HG03520 (cell line): ENCODE measurements around the gene PPP2R5B.
"Not testable (repeated sequence)": the region's sequence is repeated elsewhere in the genome, so short reads cannot be mapped to it uniquely, and the experiment has no call there.

ENCODE experiments used
- ATAC-seq: cut with Tn5 transposase; IDR thresholded peaks from one replicate; pipeline ENCODE4 v1.9.1; 2021; ENCODE audit warnings: mild to moderate bottlenecking, moderate library complexity; ENCODE audit not compliant: unreplicated experiment

PPP2R5B gene

DNA sequence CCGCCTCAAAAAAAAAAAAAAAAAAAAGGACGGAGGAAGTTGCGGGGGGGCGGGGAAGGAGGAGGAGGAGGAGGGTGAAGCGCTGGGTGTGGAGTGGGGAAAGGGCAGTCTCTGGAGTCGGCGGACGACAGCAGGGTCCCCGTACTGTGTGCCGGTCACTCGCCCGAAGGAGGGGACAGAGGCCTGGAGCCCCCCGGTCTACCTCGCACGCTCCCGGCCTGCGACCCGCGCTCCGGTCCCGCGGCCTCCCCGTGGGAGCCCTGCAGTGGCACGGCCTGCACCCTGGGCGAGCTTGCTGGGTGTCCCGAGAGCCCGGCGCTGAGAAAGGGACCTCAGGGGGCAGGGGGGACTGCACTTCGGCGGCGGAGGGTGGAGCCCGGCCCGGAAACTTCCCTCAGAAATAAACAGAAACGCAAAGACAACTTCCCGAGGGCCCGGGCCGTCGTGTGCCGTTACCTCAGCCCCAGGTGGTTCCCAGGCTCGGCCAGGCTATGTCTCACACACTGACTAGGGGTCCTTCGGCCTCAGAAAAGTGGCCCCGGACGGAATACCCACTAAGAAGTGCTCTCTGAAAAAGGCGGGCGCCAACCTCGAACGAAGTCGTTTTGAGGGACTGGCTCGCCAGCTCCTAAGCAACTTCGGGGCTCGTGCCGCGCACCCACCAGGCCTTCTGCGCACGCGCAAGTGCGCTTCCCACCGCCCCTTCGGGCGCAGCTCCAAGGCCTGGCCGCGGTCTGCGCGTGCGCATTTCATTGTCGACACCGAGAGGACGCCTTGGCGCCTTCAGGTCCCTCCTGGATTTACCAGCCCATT is 47.1 kb downstream of the PPP2R5B start, which contains the start of gene MAJIN:
TSS of gene MAJIN (minus strand) at position 688 of the 813 bp plus-strand sequence. CDS start 12,703 bp downstream, outside the sequence.
- ATAC-seq = no peak

GRCh38 chr11:64974124-64974523 is 49.6 kb downstream of the PPP2R5B start:
- ATAC-seq = no peak

- ATAC-seq = no peak
Observed at GRCh38 chr11:64976651-64977050, 52.2 kb downstream of the PPP2R5B start.

DNA sequence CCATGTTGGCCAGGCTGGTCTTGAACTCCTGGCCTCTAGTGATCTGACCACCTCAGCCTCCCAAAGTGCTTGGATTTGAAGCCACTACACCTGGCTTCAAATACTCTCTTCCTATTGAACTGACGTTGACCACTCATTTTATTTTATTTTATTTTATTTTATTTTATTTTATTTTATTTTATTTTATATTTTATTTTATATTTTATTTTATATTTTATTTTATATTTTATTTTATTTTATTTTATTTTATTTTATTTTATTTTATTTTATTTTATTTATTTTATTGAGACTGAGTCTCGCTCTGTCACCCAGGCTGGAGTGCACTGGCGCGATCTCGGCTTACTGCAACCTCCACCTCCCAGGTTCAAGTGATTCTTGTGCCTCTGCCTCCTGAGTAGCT is 58.9 kb downstream of the PPP2R5B start:
- ATAC-seq = not testable (repeated sequence)
